Smooth muscle cell (in vitro differentiated cells): ENCODE data around the gene MRPL24. TPM values are rescaled to one million over a fixed set of nuclear protein-coding genes. Genes with fewer than 3 reads are reported as not detected.
"Not testable (repeated sequence)": the region's sequence is repeated elsewhere in the genome, so short reads cannot be mapped to it uniquely, and the experiment has no call there.

Experiments
- DNase-seq: peaks from one replicate; lab custom pipeline; 2025; ENCODE audit not compliant: unreplicated experiment; lab: John Stamatoyannopoulos, UW
- H2AFZ ChIP-seq: fragments of 200-600 bp; sonication (generic); 2 replicates; pipeline ENCODE4 v1.6.0; 2016; ENCODE audit warnings: antibody characterized with exemption, low read depth, mild to moderate bottlenecking
- H3F3A ChIP-seq: fragments of 200-600 bp; sonication (generic); 2 replicates; pipeline ENCODE4 v1.6.0; 2017; ENCODE audit warnings: antibody characterized with exemption, low read depth
- H3K27ac ChIP-seq: fragments of 200-600 bp; sonication (generic); 2 replicates; pipeline ENCODE4 v1.5.1; 2016; ENCODE audit warnings: low read depth, mild to moderate bottlenecking
- H3K27me3 ChIP-seq: fragments of 200-600 bp; sonication (generic); 2 replicates; pipeline ENCODE4 v1.6.1; 2016; ENCODE audit warnings: low read depth, mild to moderate bottlenecking
- H3K36me3 ChIP-seq: fragments of 200-600 bp; sonication (generic); 2 replicates; pipeline ENCODE4 v1.5.1; 2016; ENCODE audit warnings: low read depth
- H3K4me1 ChIP-seq: fragments of 200-600 bp; sonication (generic); 2 replicates; pipeline ENCODE4 v1.5.1; 2016; ENCODE audit warnings: low read depth
- H3K4me2 ChIP-seq: fragments of 200-600 bp; sonication (generic); 2 replicates; pipeline ENCODE4 v1.6.0; 2016; ENCODE audit warnings: mild to moderate bottlenecking
- H3K4me3 ChIP-seq: fragments of 200-600 bp; sonication (generic); 2 replicates; pipeline ENCODE4 v1.5.1; 2016; ENCODE audit warnings: mild to moderate bottlenecking
- H3K79me2 ChIP-seq: fragments of 200-600 bp; sonication (generic); 2 replicates; pipeline ENCODE4 v1.6.0; 2016; ENCODE audit warnings: low read depth, mild to moderate bottlenecking
- H3K9ac ChIP-seq: fragments of 200-600 bp; sonication (generic); 2 replicates; pipeline ENCODE4 v1.6.0; 2016; ENCODE audit warnings: low read depth
- H3K9me3 ChIP-seq: fragments of 200-600 bp; sonication (generic); replicated peaks from 2 replicates; pipeline ENCODE4 v1.5.1; 2016; ENCODE audit warnings: low read depth
- H4K20me1 ChIP-seq: fragments of 200-600 bp; sonication (generic); 2 replicates; pipeline ENCODE4 v1.6.0; 2016; ENCODE audit warnings: low read depth
- WGBS: methylation state at CpG from one replicate; pipeline ENCODE4 v1.1.7; 2016; ENCODE audit warnings: low lambda C conversion rate; 5-methylcytosine and 5-hydroxymethylcytosine counted together
- polyA plus RNA-seq: library from polyadenylated mRNA; unstranded; fragments of >200 nt; fragmentation: Nextera tagmentation; extraction: Ambion mirVana; gene quantifications from 2 replicates; pipeline ENCODE4 v1.2.1, GENCODE V29; 2016
- total RNA-seq: library from RNA; depleted of rRNA; stranded (reverse); fragments of >200 nt; gene quantifications from 2 replicates; pipeline ENCODE4 v1.2.3, GENCODE V29; 2014
- TF ChIP-seq, protein P1 (sequence below): fragments of 200-600 bp; sonication (generic); IDR thresholded peaks from 2 replicates; pipeline ENCODE4 v1.5.1; 2017; ENCODE audit warnings: borderline replicate concordance, mild to moderate bottlenecking, antibody characterized with exemption; ENCODE audit not compliant: insufficient read depth, poor library complexity, severe bottlenecking

MRPL24 gene
- total and polyA plus RNA-seq, 2 experiments from 2014 or later, result 16.5 to 68.6 TPM

GRCh38 chr1:156765666-156766065 is 24.8 kb upstream of the MRPL24 start:
- peak overlapping the region; percentile 42 for H3K27ac ChIP-seq

GRCh38 chr1:156765136-156765535 is 24.2 kb upstream of the MRPL24 start:
- not testable (repeated sequence) for H3K36me3 ChIP-seq, DNase-seq
- WGBS, result 98% methylated on average over 11 of the region's 15 CpGs

More at GRCh38 chr1:156765666-156766065, 24.8 kb upstream of the MRPL24 start:
- H3K9me3 ChIP-seq, result no peaks in the 10 kb centered on the region
- no peaks in the 10 kb centered on the region for H3K36me3 ChIP-seq
- H3F3A ChIP-seq, result peaks cover 6% of the 10 kb centered on the region
- H4K20me1 ChIP-seq, result peaks cover 26% of the 10 kb centered on the region
- WGBS, result 97% methylated on average over 5 of the region's 5 CpGs
- H3K9ac ChIP-seq, result no peak overlapping the region
- no peaks in the 10 kb centered on the region for H3K27me3 ChIP-seq
- TF ChIP-seq, protein P1, sequence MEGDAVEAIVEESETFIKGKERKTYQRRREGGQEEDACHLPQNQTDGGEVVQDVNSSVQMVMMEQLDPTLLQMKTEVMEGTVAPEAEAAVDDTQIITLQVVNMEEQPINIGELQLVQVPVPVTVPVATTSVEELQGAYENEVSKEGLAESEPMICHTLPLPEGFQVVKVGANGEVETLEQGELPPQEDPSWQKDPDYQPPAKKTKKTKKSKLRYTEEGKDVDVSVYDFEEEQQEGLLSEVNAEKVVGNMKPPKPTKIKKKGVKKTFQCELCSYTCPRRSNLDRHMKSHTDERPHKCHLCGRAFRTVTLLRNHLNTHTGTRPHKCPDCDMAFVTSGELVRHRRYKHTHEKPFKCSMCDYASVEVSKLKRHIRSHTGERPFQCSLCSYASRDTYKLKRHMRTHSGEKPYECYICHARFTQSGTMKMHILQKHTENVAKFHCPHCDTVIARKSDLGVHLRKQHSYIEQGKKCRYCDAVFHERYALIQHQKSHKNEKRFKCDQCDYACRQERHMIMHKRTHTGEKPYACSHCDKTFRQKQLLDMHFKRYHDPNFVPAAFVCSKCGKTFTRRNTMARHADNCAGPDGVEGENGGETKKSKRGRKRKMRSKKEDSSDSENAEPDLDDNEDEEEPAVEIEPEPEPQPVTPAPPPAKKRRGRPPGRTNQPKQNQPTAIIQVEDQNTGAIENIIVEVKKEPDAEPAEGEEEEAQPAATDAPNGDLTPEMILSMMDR, result no peak
- peaks cover 32% of the 10 kb centered on the region for H3K79me2 ChIP-seq
- no peak overlapping the region for H3K4me2 ChIP-seq
- no peak for DNase-seq
- H3K4me1 ChIP-seq, result peaks cover 14% of the 10 kb centered on the region
- no peak overlapping the region for H2AFZ ChIP-seq
- peak overlapping the region; percentile 86 for H3K4me3 ChIP-seq

GRCh38 chr1:156760796-156761104 is 19.9 kb upstream of the MRPL24 start:
- TF ChIP-seq, protein P1, result no peak
- H3K4me2 ChIP-seq, result no peak overlapping the region
- H3K27ac ChIP-seq, result no peak overlapping the region
- no peaks in the 10 kb centered on the region for H3K4me1 ChIP-seq
- no peaks in the 10 kb centered on the region for H3K9me3 ChIP-seq
- 95% methylated on average over 4 of the region's 4 CpGs for WGBS
- no peaks in the 10 kb centered on the region for H3K79me2 ChIP-seq
- H3K27me3 ChIP-seq, result no peaks in the 10 kb centered on the region
- no peak overlapping the region for H3K9ac ChIP-seq
- no peak for DNase-seq
- no peaks in the 10 kb centered on the region for H3K36me3 ChIP-seq
- H3K4me3 ChIP-seq, result no peak overlapping the region
- no peaks in the 10 kb centered on the region for H4K20me1 ChIP-seq
- H3F3A ChIP-seq, result no peaks in the 10 kb centered on the region
- no peak overlapping the region for H2AFZ ChIP-seq

More at GRCh38 chr1:156765136-156765535, 24.2 kb upstream of the MRPL24 start:
- H3K79me2 ChIP-seq, result peaks cover 27% of the 10 kb centered on the region
- not testable (repeated sequence) for H3K27ac ChIP-seq, H3K4me2 ChIP-seq, H3K9ac ChIP-seq, H3K9me3 ChIP-seq, H3K4me3 ChIP-seq, H3F3A ChIP-seq, H2AFZ ChIP-seq, H3K27me3 ChIP-seq
- peaks cover 13% of the 10 kb centered on the region for H3K4me1 ChIP-seq
- H4K20me1 ChIP-seq, result peaks cover 21% of the 10 kb centered on the region

- no peak overlapping the region for H3K4me3 ChIP-seq
- no peaks in the 10 kb centered on the region for H4K20me1 ChIP-seq
- no peak for DNase-seq
- TF ChIP-seq, protein P1, result no peak
- no peaks in the 10 kb centered on the region for H3K79me2 ChIP-seq
- no peaks in the 10 kb centered on the region for H3K9me3 ChIP-seq
- no peak overlapping the region for H3K9ac ChIP-seq
- no peak overlapping the region for H2AFZ ChIP-seq
- no peaks in the 10 kb centered on the region for H3K27me3 ChIP-seq
- no peaks in the 10 kb centered on the region for H3K36me3 ChIP-seq
- no peak overlapping the region for H3K4me2 ChIP-seq
- H3K27ac ChIP-seq, result no peak overlapping the region
- no peaks in the 10 kb centered on the region for H3F3A ChIP-seq
- WGBS, result 80% methylated on average over 6 of the region's 6 CpGs
- no peaks in the 10 kb centered on the region for H3K4me1 ChIP-seq
These were observed 19.4 kb upstream of the MRPL24 start for GRCh38 chr1:156760092-156760795.

DNA sequence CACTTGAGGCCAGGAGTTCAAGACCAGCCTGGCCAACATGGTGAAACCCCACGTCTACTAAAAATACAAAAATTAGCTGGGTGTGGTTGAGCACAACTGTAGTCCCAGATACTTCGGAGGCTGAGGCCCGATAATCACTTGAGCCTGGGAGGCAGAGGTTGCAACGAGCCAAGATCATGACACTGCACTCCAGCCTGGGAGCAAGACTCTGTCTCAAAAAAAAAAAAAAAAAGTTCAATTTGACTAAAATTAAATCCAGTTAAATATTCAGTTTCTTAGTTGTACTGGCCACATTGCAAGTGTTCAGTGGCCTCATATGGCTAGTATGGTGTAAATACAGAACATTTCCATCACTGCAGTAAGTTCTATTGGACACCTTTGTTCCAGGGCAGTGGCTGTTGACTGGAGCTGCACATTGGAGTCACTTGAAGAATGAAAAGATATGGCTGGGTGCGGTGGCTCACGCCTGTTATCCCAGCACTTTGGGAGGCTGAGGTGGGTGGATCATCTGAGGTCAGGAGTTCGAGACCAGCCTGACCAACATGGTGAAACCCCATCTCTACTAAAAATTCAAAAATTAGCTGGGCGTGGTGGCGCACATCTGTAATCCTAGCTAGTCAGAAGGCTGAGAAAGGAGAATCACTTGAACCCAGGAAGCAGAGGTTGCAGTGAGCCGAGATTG is 16.8 kb upstream of the MRPL24 start:
- not testable (repeated sequence) for H3K36me3 ChIP-seq, H3K9me3 ChIP-seq, H3K4me2 ChIP-seq, H2AFZ ChIP-seq, H3K4me1 ChIP-seq, H3K79me2 ChIP-seq, DNase-seq, H3K27ac ChIP-seq, H4K20me1 ChIP-seq, H3K9ac ChIP-seq, H3K27me3 ChIP-seq, H3K4me3 ChIP-seq, H3F3A ChIP-seq
- 96% methylated on average over 10 of the region's 10 CpGs for WGBS
